Suprapubic skin (tissue), 4 donors: Measurements from ENCODE around the gene MAP1A. TPM values are rescaled to one million over a fixed set of nuclear protein-coding genes. Genes with fewer than 3 reads are reported as not detected.
"Not testable (repeated sequence)": the region's sequence is repeated elsewhere in the genome, so short reads cannot be mapped to it uniquely, and the experiment has no call there.

Experiments used
- DNase-seq, 2 donors: peaks; one replicate each; pipeline ENCODE4 v3.0.0-alpha.2; 2019; ENCODE audit warnings: low spot score in 2 of 2
- H3K27ac ChIP-seq: fragments of 200-600 bp; sonication (generic); one replicate; pipeline ENCODE4 v1.5.1; 2019
- H3K27me3 ChIP-seq: fragments of 200-600 bp; sonication (generic); one replicate; pipeline ENCODE4 v1.5.1; 2019
- H3K36me3 ChIP-seq: fragments of 200-600 bp; sonication (generic); one replicate; pipeline ENCODE4 v1.5.1; 2019
- H3K4me1 ChIP-seq: fragments of 200-600 bp; sonication (generic); one replicate; pipeline ENCODE4 v1.5.1; 2019
- H3K4me3 ChIP-seq: fragments of 200-600 bp; sonication (generic); one replicate; pipeline ENCODE4 v1.5.1; 2019; ENCODE audit warnings: mild to moderate bottlenecking
- H3K9me3 ChIP-seq: fragments of 200-600 bp; sonication (generic); one replicate; pipeline ENCODE4 v1.5.1; 2019
- CTCF ChIP-seq, 2 donors: fragments of 200-600 bp in 1 of 2; fragments of 450-650 bp in 1 of 2; sonication (generic) in 1 of 2; IDR thresholded peaks; one replicate each; pipeline ENCODE4 v1.5.1; 2016 to 2019; ENCODE audit warnings: antibody characterized with exemption in 2 of 2, mild to moderate bottlenecking in 1 of 2, moderate library complexity in 1 of 2
- EP300 ChIP-seq: sonication (generic); formaldehyde crosslinking; IDR thresholded peaks from one replicate; pipeline ENCODE4 v1.6.1; 2017; ENCODE audit warnings: antibody characterized with exemption
- POLR2A ChIP-seq, 2 donors: fragments of 450-650 bp; IDR thresholded peaks; one replicate each; pipeline ENCODE4 v1.6.1; 2017; ENCODE audit warnings: antibody characterized with exemption in 2 of 2, mild to moderate bottlenecking in 2 of 2, moderate library complexity in 2 of 2
- POLR2AphosphoS5 ChIP-seq, 3 donors: sonication (generic); formaldehyde crosslinking; IDR thresholded peaks; one replicate each; pipeline ENCODE4 v1.6.1; 2017; ENCODE audit warnings: antibody characterized with exemption in 3 of 3
- WGBS: methylation state at CpG from one replicate; pipeline ENCODE4 v1.1.5; 2018; 5-methylcytosine and 5-hydroxymethylcytosine counted together
- total RNA-seq, 4 donors: library from RNA; depleted of rRNA; stranded (reverse); fragments of >200 nt; gene quantifications; one replicate each; pipeline ENCODE4 v1.1.0, GENCODE V29; 2016

Gene MAP1A
- total RNA-seq, 4 donors from 2014 or later, result 2.4 to 5.7 (median 4.0) TPM

GRCh38 chr15:43545426-43545825 is 28.0 kb downstream of the MAP1A start:
- TF ChIP-seq POLR2A (IDR thresholded peaks at IDR 0.05) (no peak), POLR2AphosphoS5 (IDR thresholded peaks at IDR 0.05) (no peak), EP300 (no peak), CTCF (IDR thresholded peaks at IDR 0.05) (no peak)
- WGBS, result 91% methylated on average over 1 of the region's 1 CpG
- H3K4me3 ChIP-seq, result no peak overlapping the region
- DNase-seq, result no peak
- H3K27ac ChIP-seq, result no peak overlapping the region
- H3K36me3 ChIP-seq, result peaks cover 11% of the 10 kb centered on the region
- peaks cover 4% of the 10 kb centered on the region for H3K4me1 ChIP-seq
- H3K9me3 ChIP-seq, result no peaks in the 10 kb centered on the region
- no peaks in the 10 kb centered on the region for H3K27me3 ChIP-seq

- no peak overlapping the region for H3K4me3 ChIP-seq
- no peak overlapping the region for H3K27ac ChIP-seq
- peaks cover 11% of the 10 kb centered on the region for H3K36me3 ChIP-seq
- H3K27me3 ChIP-seq, result no peaks in the 10 kb centered on the region
- 98% methylated on average over 2 of the region's 2 CpGs for WGBS
- H3K4me1 ChIP-seq, result peaks cover 4% of the 10 kb centered on the region
- DNase-seq, result no peak
- TF ChIP-seq POLR2A (IDR thresholded peaks at IDR 0.05), result no peak
- no peak for TF ChIP-seq POLR2AphosphoS5 (IDR thresholded peaks at IDR 0.05)
- TF ChIP-seq EP300, result no peak
- no peaks in the 10 kb centered on the region for H3K9me3 ChIP-seq
Observed at GRCh38 chr15:43547539-43547938, 30.1 kb downstream of the MAP1A start.

GRCh38 chr15:43550527-43551363 is 33.3 kb downstream of the MAP1A start:
- Histone ChIP-seq H3K4me1 (peaks cover 4% of the 10 kb centered on the region), H3K27me3 (no peaks in the 10 kb centered on the region), H3K36me3 (peaks cover 25% of the 10 kb centered on the region), H3K9me3 (no peaks in the 10 kb centered on the region), H3K4me3 (no peak overlapping the region), H3K27ac (no peak overlapping the region)
- no peak for DNase-seq
- WGBS, result 60% methylated on average over 10 of the region's 10 CpGs
- TF ChIP-seq POLR2A (IDR thresholded peaks at IDR 0.05) (no peak), CTCF (IDR thresholded peaks at IDR 0.05) (no peak), POLR2AphosphoS5 (IDR thresholded peaks at IDR 0.05) (no peak), EP300 (no peak)

GRCh38 chr15:43552256-43552655 is 34.8 kb downstream of the MAP1A start:
- Histone ChIP-seq H3K36me3 (peaks cover 37% of the 10 kb centered on the region), H3K27ac (no peak overlapping the region), H3K4me1 (peaks cover 4% of the 10 kb centered on the region), H3K4me3 (no peak overlapping the region), H3K27me3 (no peaks in the 10 kb centered on the region), H3K9me3 (no peaks in the 10 kb centered on the region)
- TF ChIP-seq POLR2AphosphoS5 (IDR thresholded peaks at IDR 0.05), result no peak
- no peak for TF ChIP-seq POLR2A (IDR thresholded peaks at IDR 0.05)
- no peak for TF ChIP-seq EP300
- TF ChIP-seq CTCF (IDR thresholded peaks at IDR 0.05), result no peak
- DNase-seq, result no peak
- 77% methylated on average over 4 of the region's 4 CpGs for WGBS

GRCh38 chr15:43552986-43553385 is 35.6 kb downstream of the MAP1A start:
- no peak for DNase-seq
- Histone ChIP-seq H3K27me3 (no peaks in the 10 kb centered on the region), H3K4me3 (no peak overlapping the region), H3K9me3 (no peaks in the 10 kb centered on the region), H3K27ac (no peak overlapping the region), H3K36me3 (peaks cover 42% of the 10 kb centered on the region), H3K4me1 (peaks cover 4% of the 10 kb centered on the region)
- TF ChIP-seq CTCF (IDR thresholded peaks at IDR 0.05) (no peak), POLR2A (IDR thresholded peaks at IDR 0.05) (no peak), POLR2AphosphoS5 (IDR thresholded peaks at IDR 0.05) (no peak), EP300 (no peak)
- 63% methylated on average over 2 of the region's 2 CpGs for WGBS

- not testable (repeated sequence) for H3K4me1 ChIP-seq, H3K4me3 ChIP-seq, H3K27ac ChIP-seq, H3K27me3 ChIP-seq, H3K9me3 ChIP-seq, DNase-seq
- no CpG with 5 or more reads among the region's 3 CpGs for WGBS
- peaks cover 11% of the 10 kb centered on the region for H3K36me3 ChIP-seq
Observed at GRCh38 chr15:43562753-43563152, 45.3 kb downstream of the MAP1A start.

- no CpG with 5 or more reads among the region's 8 CpGs for WGBS
- H3K4me3 ChIP-seq, H3K36me3 ChIP-seq, DNase-seq, H3K4me1 ChIP-seq, H3K27ac ChIP-seq, H3K9me3 ChIP-seq, H3K27me3 ChIP-seq: not testable (repeated sequence)
Observed at GRCh38 chr15:43563793-43564192, 46.4 kb downstream of the MAP1A start.

- H3K9me3 ChIP-seq, DNase-seq, H3K4me3 ChIP-seq, H3K36me3 ChIP-seq, H3K27ac ChIP-seq, H3K4me1 ChIP-seq, H3K27me3 ChIP-seq: not testable (repeated sequence)
- WGBS, result no CpG with 5 or more reads among the region's 2 CpGs
Observed at GRCh38 chr15:43566615-43567014, 49.2 kb downstream of the MAP1A start.

GRCh38 chr15:43574607-43575006 is 57.2 kb downstream of the MAP1A start:
- no CpG with 5 or more reads among the region's 1 CpG for WGBS
- H3K4me1 ChIP-seq, H3K27me3 ChIP-seq, H3K4me3 ChIP-seq, H3K27ac ChIP-seq, DNase-seq, H3K9me3 ChIP-seq, H3K36me3 ChIP-seq: not testable (repeated sequence)
